ENCODE results near the gene C20orf144.
"Not testable (repeated sequence)": the region's sequence is repeated elsewhere in the genome, so short reads cannot be mapped to it uniquely, and the experiment has no call there.

The C20orf144 gene

GRCh38 chr20:33644313-33645071, 17.6 kb upstream of the C20orf144 start:
- TF ChIP-seq, protein P1, sequence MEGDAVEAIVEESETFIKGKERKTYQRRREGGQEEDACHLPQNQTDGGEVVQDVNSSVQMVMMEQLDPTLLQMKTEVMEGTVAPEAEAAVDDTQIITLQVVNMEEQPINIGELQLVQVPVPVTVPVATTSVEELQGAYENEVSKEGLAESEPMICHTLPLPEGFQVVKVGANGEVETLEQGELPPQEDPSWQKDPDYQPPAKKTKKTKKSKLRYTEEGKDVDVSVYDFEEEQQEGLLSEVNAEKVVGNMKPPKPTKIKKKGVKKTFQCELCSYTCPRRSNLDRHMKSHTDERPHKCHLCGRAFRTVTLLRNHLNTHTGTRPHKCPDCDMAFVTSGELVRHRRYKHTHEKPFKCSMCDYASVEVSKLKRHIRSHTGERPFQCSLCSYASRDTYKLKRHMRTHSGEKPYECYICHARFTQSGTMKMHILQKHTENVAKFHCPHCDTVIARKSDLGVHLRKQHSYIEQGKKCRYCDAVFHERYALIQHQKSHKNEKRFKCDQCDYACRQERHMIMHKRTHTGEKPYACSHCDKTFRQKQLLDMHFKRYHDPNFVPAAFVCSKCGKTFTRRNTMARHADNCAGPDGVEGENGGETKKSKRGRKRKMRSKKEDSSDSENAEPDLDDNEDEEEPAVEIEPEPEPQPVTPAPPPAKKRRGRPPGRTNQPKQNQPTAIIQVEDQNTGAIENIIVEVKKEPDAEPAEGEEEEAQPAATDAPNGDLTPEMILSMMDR (IDR thresholded peaks at IDR 0.05; ENCODE audit: control extremely low read depth, extremely low read depth, low read depth, missing control alignments) = no peak
- no peak for DNase-seq (ENCODE audit: extremely low spot score)
- POLR2A ChIA-PET = no interaction called here
- CTCF ChIA-PET = interaction anchor here (1.3 to 1.8 kb wide), 3 partner anchors 10 to 174 kb away, joined by 3 to 5 read pairs (median 3); no protein-coding TSS in a partner anchor

GRCh38 chr20:33645072-33645358, 17.1 kb upstream of the C20orf144 start:
- TF ChIP-seq, protein P1 (IDR thresholded peaks at IDR 0.05; ENCODE audit: control extremely low read depth, extremely low read depth, low read depth, missing control alignments) = no peak
- DNase-seq (ENCODE audit: extremely low spot score) = no peak
- POLR2A ChIA-PET = no interaction called here
- CTCF ChIA-PET = interaction anchor here (1.3 to 1.8 kb wide), 3 partner anchors 9 to 175 kb away, joined by 3 to 5 read pairs (median 3); no protein-coding TSS in a partner anchor

GRCh38 chr20:33645396-33645795, 16.7 kb upstream of the C20orf144 start:
- TF ChIP-seq, protein P1 (IDR thresholded peaks at IDR 0.05; ENCODE audit: control extremely low read depth, extremely low read depth, low read depth, missing control alignments) = no peak
- POLR2A ChIA-PET = no interaction called here
- CTCF ChIA-PET = interaction anchor here (1.3 to 1.8 kb wide), 3 partner anchors 9 to 175 kb away, joined by 3 to 5 read pairs (median 3); no protein-coding TSS in a partner anchor

DNA sequence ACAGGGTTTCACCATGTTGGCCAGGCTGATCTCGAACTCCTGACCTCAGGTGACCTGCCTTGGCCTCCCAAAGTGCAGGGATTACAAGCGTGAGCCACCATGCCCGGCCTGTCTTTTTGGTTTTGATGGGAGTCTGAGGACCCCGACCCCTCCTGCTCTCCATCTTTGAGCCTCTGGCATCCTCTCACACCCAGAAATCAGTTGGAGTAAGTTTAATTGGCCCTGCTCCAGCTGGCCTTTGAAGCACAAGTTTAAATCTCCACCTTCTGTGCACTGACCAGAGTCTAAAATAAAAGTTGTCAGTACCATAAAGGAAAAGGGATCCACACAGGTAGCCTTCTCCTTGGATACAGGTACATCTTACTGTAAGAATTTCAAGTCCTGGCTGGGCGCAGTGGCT, 15.9 kb upstream of the C20orf144 start:
- TF ChIP-seq, protein P1 (IDR thresholded peaks at IDR 0.05; ENCODE audit: control extremely low read depth, extremely low read depth, low read depth, missing control alignments) = no peak
- POLR2A ChIA-PET = no interaction called here
- CTCF ChIA-PET = interaction anchor here (1.8 kb wide), 1 partner anchor 8 kb away, joined by 5 read pairs; no protein-coding TSS in a partner anchor
- no peak for DNase-seq (ENCODE audit: extremely low spot score)

More at GRCh38 chr20:33645396-33645795, 16.7 kb upstream of the C20orf144 start:
- no peak for DNase-seq (ENCODE audit: extremely low spot score)

DNA sequence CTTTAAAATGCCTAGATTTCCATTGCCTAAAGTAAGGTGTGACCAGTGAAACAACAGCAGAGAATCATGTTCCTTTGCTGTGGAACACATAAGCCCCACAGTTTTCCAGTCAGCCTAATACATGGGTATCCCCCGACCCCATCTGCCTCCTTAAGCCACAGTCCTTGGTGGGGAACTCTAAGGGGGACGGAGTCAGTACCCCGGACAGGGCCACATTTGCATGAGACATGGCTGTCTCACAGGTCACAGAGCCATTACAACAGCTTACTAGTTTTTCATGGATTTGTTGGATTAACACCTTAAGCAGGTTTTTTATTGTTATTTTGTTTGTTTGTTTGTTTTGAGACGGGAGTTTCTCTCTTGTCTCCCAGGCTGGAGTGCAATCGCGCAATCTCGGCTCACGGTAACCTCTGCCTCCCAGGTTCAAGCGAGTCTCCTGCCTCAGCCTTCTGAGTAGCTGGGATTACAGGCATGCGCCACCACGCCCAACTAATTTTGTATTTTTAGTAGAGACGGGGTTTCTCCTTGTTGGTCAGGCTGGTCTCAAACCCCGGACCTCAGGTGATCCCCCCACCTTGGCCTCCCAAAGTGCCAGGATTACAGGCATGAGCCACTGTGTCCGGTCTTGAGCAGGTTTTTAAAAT, 15.0 kb upstream of the C20orf144 start:
- CTCF ChIA-PET = interaction anchor here (1.2 kb wide), 1 partner anchor 10 kb away, joined by 3 read pairs; no protein-coding TSS in a partner anchor
- POLR2A ChIA-PET; DNase-seq (ENCODE audit: extremely low spot score): not testable (repeated sequence)

- DNase-seq (ENCODE audit: extremely low spot score) = peak; percentile 69
- POLR2A ChIA-PET = interaction anchor here (0.5 to 0.6 kb wide), 2 partner anchors 639 to 731 kb away, joined by 5 to 7 read pairs; no protein-coding TSS in a partner anchor
Observed at GRCh38 chr20:33647603-33648395, 14.3 kb upstream of the C20orf144 start.

More at GRCh38 chr20:33647603-33648395, 14.3 kb upstream of the C20orf144 start:
- TF ChIP-seq, protein P1 (IDR thresholded peaks at IDR 0.05; ENCODE audit: control extremely low read depth, extremely low read depth, low read depth, missing control alignments) = no peak
- CTCF ChIA-PET = interaction anchor here (1.2 to 1.7 kb wide), 2 partner anchors 11 to 44 kb away, joined by 3 read pairs; no protein-coding TSS in a partner anchor

Measured in GM10248 (cell line).